Measurements from ENCODE around the gene ANAPC2. TPM values are rescaled to one million over a fixed set of nuclear protein-coding genes. Genes with fewer than 3 reads are reported as not detected.
A peak's percentile ranks its signal among the peaks of the same experiment; 100 is the strongest.

The ANAPC2 gene
- total RNA-seq, 1 experiment from 2014 or later: 95.4 TPM

GRCh38 chr9:137213160-137214060 lies 25.1 kb upstream of the ANAPC2 start:
- H3K4me1 ChIP-seq (replicated peaks; ENCODE audit: insufficient read depth): peaks cover 17% of the 10 kb centered on the region
- POLR2A ChIA-PET (ENCODE audit: unreplicated experiment): interaction anchor here (0.7 kb wide), 1 partner anchor 24 kb away, joined by 3 read pairs; no protein-coding TSS in a partner anchor
- TF ChIP-seq EZH2 (IDR thresholded peaks at IDR 0.05; ENCODE audit: low read depth) (no peak), CTCF (conservative IDR thresholded peaks at IDR 0.05) (peak; percentile 51)
- no peak overlapping the region for H3K4me2 ChIP-seq
- no peaks in the 10 kb centered on the region for H3K27me3 ChIP-seq (ENCODE audit: insufficient read depth, low read depth)
- no peak overlapping the region for H3K27ac ChIP-seq
- no peaks in the 10 kb centered on the region for H3K9me3 ChIP-seq (ENCODE audit: insufficient read depth, low read depth)
- no peaks in the 10 kb centered on the region for H3K36me3 ChIP-seq (ENCODE audit: low read depth)
- no peak for DNase-seq
- H3K9me2 ChIP-seq (ENCODE audit: insufficient read depth): no peaks in the 10 kb centered on the region
- peaks cover 10% of the 10 kb centered on the region; the same call in 1 of the 2 replicates for H3F3A ChIP-seq (ENCODE audit: insufficient read depth, low read depth)
- no peaks in the 10 kb centered on the region for H3K79me2 ChIP-seq (ENCODE audit: low read depth)
- intact Hi-C loops (cut with micrococcal nuclease; ENCODE audit: unreplicated experiment): no loop called here
- BruUV-seq (replicated peaks): no TSS peak
- no peak overlapping the region for H3K4me3 ChIP-seq
- no peaks in the 10 kb centered on the region; the same call in 1 of the 2 replicates for H4K20me1 ChIP-seq (ENCODE audit: insufficient read depth)
- H2AFZ ChIP-seq: no peak overlapping the region
- CTCF ChIA-PET: interaction anchor here (0.6 to 0.7 kb wide), 2 partner anchors 89 to 143 kb away, joined by 3 to 4 read pairs; no protein-coding TSS in a partner anchor

GRCh38 chr9:137212520-137212919 lies 24.2 kb upstream of the ANAPC2 start:
- no peak for DNase-seq
- BruUV-seq (replicated peaks): no TSS peak
- no peaks in the 10 kb centered on the region for H3K9me3 ChIP-seq (ENCODE audit: insufficient read depth, low read depth)
- H3K9me2 ChIP-seq (ENCODE audit: insufficient read depth): no peaks in the 10 kb centered on the region
- intact Hi-C loops (cut with micrococcal nuclease; ENCODE audit: unreplicated experiment): no loop called here
- ChIA-PET POLR2A (ENCODE audit: unreplicated experiment) (no interaction called here), CTCF (no interaction called here)
- no peaks in the 10 kb centered on the region for H3K27me3 ChIP-seq (ENCODE audit: insufficient read depth, low read depth)
- H3K4me2 ChIP-seq: no peak overlapping the region
- peaks cover 5% of the 10 kb centered on the region; the same call in 1 of the 2 replicates for H3K79me2 ChIP-seq (ENCODE audit: low read depth)
- no peak overlapping the region for H3K4me3 ChIP-seq
- TF ChIP-seq EZH2 (IDR thresholded peaks at IDR 0.05; ENCODE audit: low read depth): no peak
- TF ChIP-seq CTCF (conservative IDR thresholded peaks at IDR 0.05): no peak
- no peak overlapping the region for H2AFZ ChIP-seq
- H3F3A ChIP-seq (ENCODE audit: insufficient read depth, low read depth): peaks cover 8% of the 10 kb centered on the region; the same call in 1 of the 2 replicates
- no peaks in the 10 kb centered on the region for H4K20me1 ChIP-seq (ENCODE audit: insufficient read depth)
- H3K4me1 ChIP-seq (replicated peaks; ENCODE audit: insufficient read depth): peaks cover 9% of the 10 kb centered on the region
- H3K36me3 ChIP-seq (ENCODE audit: low read depth): no peaks in the 10 kb centered on the region
- H3K27ac ChIP-seq: no peak overlapping the region

- H3K79me2 ChIP-seq (ENCODE audit: low read depth): peaks cover 15% of the 10 kb centered on the region
- peaks cover 3% of the 10 kb centered on the region for H3K4me1 ChIP-seq (replicated peaks; ENCODE audit: insufficient read depth)
- no peak overlapping the region for H3K4me3 ChIP-seq
- no peaks in the 10 kb centered on the region for H3K36me3 ChIP-seq (ENCODE audit: low read depth)
- ChIA-PET CTCF (no interaction called here), POLR2A (ENCODE audit: unreplicated experiment) (no interaction called here)
- no peak overlapping the region for H3K4me2 ChIP-seq
- H3K27ac ChIP-seq: no peak overlapping the region
- intact Hi-C loops (cut with micrococcal nuclease; ENCODE audit: unreplicated experiment): no loop called here
- no peak for DNase-seq
- no peaks in the 10 kb centered on the region for H4K20me1 ChIP-seq (ENCODE audit: insufficient read depth)
- no peaks in the 10 kb centered on the region for H3K9me3 ChIP-seq (ENCODE audit: insufficient read depth, low read depth)
- H3K9me2 ChIP-seq (ENCODE audit: insufficient read depth): no peaks in the 10 kb centered on the region
- H2AFZ ChIP-seq: no peak overlapping the region
- H3K27me3 ChIP-seq (ENCODE audit: insufficient read depth, low read depth): no peaks in the 10 kb centered on the region
- BruUV-seq (replicated peaks): no TSS peak
- TF ChIP-seq EZH2 (IDR thresholded peaks at IDR 0.05; ENCODE audit: low read depth): no peak
- no peak for TF ChIP-seq CTCF (conservative IDR thresholded peaks at IDR 0.05)
- peaks cover 3% of the 10 kb centered on the region; the same call in 1 of the 2 replicates for H3F3A ChIP-seq (ENCODE audit: insufficient read depth, low read depth)
Measured at GRCh38 chr9:137211532-137211931, 23.2 kb upstream of the ANAPC2 start.

Data from PC-9 (cell line).